NCI-H2196 (cell line): Measurements from ENCODE around the gene THOP1.

Experiments
- DNase-seq: peaks from one replicate; lab custom pipeline; 2025; ENCODE audit not compliant: unreplicated experiment; lab: John Stamatoyannopoulos, UW

THOP1 gene

DNA sequence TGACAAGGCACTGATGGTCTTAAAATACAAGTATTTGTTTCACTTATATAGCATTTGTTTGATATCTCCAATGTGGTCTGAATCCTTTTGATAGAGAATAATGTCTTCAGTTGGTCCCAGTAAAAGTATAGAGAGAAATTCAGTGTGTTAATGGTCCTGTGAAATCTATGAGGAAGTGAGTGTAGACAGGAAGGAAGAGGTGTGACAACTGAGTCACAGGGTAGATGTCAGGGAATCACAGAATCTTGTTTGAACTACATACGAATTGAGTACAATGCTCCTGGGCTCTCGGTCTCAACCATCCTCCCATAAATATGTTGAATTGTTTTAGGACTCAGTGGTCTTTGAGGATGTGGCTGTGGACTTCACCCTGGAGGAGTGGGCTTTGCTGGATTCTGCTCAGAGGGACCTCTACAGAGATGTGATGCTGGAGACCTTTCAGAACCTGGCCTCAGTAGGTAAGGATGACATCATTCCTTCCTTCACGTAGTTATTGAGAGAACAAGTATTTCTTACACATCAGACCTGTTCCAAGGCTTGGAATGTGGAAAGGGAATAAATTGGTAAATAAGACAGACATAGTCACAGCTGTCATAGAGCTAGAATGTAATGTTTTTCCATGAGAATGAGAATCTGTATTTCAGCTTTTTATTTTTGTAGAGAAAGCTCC lies 65.1 kb downstream of the THOP1 start:
- DNase-seq: no peak

DNA sequence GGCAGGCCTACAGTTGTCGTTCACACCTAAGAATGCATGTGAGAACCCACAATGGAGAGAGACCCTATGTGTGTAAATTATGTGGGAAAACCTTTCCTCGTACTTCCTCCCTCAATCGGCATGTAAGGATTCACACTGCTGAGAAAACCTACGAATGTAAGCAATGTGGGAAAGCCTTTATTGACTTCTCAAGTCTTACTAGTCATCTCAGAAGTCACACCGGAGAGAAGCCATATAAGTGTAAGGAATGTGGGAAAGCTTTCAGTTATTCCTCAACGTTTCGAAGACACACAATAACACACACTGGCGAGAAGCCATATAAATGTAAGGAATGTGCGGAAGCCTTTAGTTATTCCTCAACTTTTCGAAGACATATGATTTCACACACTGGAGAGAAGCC lies 67.3 kb downstream of the THOP1 start:
- DNase-seq: no peak

DNA sequence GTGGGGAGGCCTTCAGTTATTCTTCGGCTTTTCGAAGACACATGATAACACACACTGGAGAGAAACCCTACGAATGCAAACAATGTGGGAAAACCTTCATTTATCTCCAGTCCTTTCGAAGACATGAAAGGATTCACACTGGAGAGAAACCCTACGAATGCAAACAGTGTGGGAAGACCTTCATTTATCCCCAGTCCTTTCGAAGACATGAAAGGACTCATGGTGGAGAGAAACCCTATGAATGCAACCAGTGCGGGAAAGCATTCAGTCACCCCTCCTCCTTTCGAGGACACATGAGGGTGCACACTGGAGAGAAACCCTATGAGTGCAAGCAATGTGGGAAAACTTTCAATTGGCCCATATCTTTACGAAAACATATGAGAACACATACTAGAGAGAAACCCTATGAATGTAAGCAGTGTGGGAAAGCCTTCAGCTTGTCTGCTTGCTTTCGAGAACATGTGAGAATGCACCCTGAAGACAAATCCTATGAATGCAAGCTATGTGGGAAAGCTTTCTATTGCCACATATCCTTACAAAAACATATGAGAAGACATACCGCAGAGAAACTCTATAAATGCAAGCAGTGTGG lies 67.8 kb downstream of the THOP1 start:
- no peak for DNase-seq

DNA sequence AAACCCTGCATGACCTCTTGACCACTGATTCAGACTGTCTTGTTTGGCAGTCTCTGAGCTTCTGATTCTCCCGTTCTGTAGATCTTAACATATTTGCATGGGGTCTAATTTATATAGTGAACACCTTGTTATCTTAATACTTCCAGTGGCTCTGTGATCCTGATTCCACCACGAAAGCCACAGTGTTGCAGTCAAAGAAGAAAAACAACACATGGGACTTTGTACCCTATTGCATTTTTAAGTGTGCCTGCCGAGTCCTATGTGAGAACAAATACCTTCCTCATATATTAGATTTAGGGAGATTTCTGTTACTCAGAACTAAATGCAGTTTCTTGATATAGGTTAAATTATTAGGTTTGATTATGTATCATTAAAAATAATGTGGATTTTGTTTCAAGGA lies 69.5 kb downstream of the THOP1 start:
- no peak for DNase-seq

DNA sequence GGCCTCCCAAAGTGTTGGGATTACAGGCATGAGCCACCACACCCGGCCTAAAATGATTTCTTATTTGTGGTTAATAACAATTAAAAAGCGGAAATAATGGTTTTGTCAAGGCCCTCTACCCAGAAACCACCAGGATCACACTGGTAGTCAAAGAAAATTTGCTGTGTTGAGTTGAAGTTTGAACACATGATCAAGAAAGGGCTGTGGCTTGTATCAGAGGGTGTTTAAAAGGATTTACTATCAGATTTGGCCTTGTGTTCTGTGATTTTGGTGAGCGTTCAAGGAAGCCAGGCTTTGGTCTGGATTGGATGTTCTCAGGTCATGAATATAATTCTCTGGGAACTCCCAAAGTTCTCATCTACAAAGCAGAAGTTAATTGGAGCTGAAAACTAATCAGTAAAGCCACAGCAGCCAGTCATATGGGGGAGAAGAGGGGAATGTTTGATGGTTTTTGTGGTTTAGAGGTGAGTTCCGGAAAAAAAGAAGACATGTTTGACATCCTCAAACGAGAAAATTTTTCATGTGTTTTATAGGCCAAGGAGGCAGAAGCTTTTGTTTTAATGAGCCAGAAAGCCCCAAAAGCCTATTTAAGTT lies 71.3 kb downstream of the THOP1 start:
- no peak for DNase-seq

DNA sequence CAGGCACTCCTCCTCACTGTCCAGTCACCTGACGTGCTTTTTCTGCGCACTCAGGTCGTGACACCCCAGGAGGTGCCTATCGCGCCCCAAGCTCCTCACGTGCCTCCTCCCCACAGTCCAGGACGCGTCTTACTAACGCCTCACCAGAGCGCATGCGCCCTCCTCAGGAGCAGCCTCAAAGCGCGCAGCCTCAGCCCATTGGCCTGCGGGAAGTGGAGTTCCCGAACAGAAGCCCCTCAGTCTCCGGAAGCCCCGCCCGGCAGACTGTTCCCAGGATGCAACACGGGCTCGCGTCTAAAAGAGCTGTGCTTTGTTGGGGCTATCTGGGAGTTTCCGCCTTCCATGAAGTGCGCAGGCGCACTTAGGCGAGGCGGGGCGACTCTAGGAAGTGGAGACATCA lies 73.6 kb downstream of the THOP1 start:
- no peak for DNase-seq

DNA sequence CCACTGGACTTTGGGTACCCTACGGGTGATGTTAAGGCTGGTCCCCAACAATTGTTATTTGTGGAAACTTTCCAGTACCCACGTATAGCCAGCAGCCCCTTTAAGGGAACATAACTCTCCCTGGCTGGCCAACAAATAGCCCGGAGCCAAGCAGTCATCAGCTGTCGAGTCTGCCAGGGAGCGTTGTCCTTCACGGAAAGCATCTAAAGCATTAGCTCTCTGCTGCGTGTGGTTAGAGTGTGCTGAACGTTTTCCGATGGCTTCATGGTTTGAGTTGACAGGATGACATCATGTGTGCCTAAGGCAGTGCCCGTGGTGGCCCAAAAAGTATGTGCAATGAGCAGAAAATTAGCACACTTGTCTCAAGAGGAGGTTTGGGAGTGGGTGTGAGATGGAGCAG lies 78.5 kb downstream of the THOP1 start:
- DNase-seq: no peak
